ENCODE data around the gene SPC24.

SPC24 gene

DNA sequence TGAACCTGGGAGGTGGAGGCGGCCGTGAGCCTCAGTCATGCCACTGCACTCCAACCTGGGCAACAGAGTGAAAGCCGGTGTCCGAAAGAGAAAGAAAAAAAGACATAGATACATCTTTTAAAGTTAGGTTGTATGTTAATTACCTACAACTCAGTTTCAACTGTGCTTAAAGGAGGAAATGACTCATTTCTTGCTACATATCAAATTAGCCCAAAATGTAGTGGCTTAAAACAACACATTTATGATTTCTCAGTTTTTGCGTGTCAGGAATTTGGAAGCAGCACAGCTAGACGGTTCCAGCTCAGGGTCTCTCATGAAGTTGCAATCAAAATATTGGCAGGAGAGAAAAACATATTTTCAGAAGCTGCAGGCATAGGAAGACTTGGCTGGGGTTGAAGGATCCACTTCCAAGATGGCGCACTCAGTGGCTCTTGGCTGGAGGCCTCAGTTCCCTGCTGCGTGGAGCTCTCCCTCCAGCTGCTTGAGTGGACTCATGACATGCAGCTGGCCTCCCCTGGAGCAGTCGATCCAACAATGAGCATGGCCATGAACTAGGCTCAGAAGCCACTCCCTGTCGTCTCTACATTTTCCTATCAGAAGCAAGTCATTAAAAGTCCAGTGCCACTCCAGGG lies 59.3 kb downstream of the SPC24 start:
- no peak for ATAC-seq
- no peak for TF ChIP-seq PPARA (CRISPR knock-in tag; IDR thresholded peaks at IDR 0.05; ENCODE audit: borderline replicate concordance)
- no peak for TF ChIP-seq SNAI2 (CRISPR knock-in tag; IDR thresholded peaks at IDR 0.05)
- no peak for TF ChIP-seq TCF4 (CRISPR knock-in tag; IDR thresholded peaks at IDR 0.05; ENCODE audit: borderline replicate concordance)
- TF ChIP-seq, protein P1, sequence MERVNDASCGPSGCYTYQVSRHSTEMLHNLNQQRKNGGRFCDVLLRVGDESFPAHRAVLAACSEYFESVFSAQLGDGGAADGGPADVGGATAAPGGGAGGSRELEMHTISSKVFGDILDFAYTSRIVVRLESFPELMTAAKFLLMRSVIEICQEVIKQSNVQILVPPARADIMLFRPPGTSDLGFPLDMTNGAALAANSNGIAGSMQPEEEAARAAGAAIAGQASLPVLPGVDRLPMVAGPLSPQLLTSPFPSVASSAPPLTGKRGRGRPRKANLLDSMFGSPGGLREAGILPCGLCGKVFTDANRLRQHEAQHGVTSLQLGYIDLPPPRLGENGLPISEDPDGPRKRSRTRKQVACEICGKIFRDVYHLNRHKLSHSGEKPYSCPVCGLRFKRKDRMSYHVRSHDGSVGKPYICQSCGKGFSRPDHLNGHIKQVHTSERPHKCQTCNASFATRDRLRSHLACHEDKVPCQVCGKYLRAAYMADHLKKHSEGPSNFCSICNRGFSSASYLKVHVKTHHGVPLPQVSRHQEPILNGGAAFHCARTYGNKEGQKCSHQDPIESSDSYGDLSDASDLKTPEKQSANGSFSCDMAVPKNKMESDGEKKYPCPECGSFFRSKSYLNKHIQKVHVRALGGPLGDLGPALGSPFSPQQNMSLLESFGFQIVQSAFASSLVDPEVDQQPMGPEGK (CRISPR knock-in tag; IDR thresholded peaks at IDR 0.05; ENCODE audit: borderline replicate concordance) = no peak
- no peak for TF ChIP-seq ZC3H10 (CRISPR knock-in tag; IDR thresholded peaks at IDR 0.05)
- no peak for TF ChIP-seq GLIS3 (CRISPR knock-in tag; IDR thresholded peaks at IDR 0.05)
- no peak for TF ChIP-seq ARNTL (CRISPR knock-in tag; IDR thresholded peaks at IDR 0.05; ENCODE audit: borderline replicate concordance, low read depth)
- no peak for TF ChIP-seq TSHZ2 (CRISPR knock-in tag; IDR thresholded peaks at IDR 0.05)
- no peak for TF ChIP-seq ISL1 (CRISPR knock-in tag; IDR thresholded peaks at IDR 0.05)
- TF ChIP-seq ZNF70 (CRISPR knock-in tag; IDR thresholded peaks at IDR 0.05) = no peak
- TF ChIP-seq TOX (CRISPR knock-in tag; IDR thresholded peaks at IDR 0.05; ENCODE audit: borderline replicate concordance) = no peak
- TF ChIP-seq, protein P2, sequence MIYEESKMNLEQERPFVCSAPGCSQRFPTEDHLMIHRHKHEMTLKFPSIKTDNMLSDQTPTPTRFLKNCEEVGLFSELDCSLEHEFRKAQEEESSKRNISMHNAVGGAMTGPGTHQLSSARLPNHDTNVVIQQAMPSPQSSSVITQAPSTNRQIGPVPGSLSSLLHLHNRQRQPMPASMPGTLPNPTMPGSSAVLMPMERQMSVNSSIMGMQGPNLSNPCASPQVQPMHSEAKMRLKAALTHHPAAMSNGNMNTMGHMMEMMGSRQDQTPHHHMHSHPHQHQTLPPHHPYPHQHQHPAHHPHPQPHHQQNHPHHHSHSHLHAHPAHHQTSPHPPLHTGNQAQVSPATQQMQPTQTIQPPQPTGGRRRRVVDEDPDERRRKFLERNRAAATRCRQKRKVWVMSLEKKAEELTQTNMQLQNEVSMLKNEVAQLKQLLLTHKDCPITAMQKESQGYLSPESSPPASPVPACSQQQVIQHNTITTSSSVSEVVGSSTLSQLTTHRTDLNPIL (CRISPR knock-in tag; IDR thresholded peaks at IDR 0.05; ENCODE audit: low read depth) = no peak
- TF ChIP-seq CSDC2 (CRISPR knock-in tag; IDR thresholded peaks at IDR 0.05) = no peak
- no peak for TF ChIP-seq OSR1 (CRISPR knock-in tag; IDR thresholded peaks at IDR 0.05)
- no peak for TF ChIP-seq BACH2 (CRISPR knock-in tag; IDR thresholded peaks at IDR 0.05; ENCODE audit: borderline replicate concordance)
- no peak for TF ChIP-seq RARB (CRISPR knock-in tag; IDR thresholded peaks at IDR 0.05)

Measured in SK-N-SH treated with all-trans-retinoic acid at 6 μM for 48 hours (cell line).